ENCODE measurements around the gene RMDN2. TPM values are rescaled to one million over a fixed set of nuclear protein-coding genes. Genes with fewer than 3 reads are reported as not detected.

The RMDN2 gene
- total RNA-seq, 5 donors from 2014 or later (not counting 1 experiment from before 2014, with no cell fraction given): 2.4 to 5.0 (median 3.5) TPM

DNA sequence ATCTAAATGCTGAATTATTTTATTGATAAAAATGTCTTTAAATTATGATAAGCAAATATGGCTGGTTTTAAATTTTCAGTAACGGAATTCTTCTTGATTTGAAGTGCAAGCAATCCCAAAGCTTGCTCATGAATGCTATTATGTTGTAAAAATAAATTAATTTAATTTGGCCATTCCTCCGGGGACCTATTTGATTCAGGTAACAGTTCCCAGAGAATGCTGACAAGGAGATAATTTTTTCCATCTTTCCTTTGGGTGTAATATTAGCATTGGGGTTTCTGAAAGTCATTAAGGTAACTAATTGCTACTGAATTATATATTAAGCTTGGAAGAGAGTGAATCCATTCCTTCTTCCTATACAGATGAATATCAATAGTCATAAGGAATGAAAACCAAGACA lies 12.5 kb upstream of the RMDN2 start:
- CTCF ChIA-PET: no interaction called here

DNA sequence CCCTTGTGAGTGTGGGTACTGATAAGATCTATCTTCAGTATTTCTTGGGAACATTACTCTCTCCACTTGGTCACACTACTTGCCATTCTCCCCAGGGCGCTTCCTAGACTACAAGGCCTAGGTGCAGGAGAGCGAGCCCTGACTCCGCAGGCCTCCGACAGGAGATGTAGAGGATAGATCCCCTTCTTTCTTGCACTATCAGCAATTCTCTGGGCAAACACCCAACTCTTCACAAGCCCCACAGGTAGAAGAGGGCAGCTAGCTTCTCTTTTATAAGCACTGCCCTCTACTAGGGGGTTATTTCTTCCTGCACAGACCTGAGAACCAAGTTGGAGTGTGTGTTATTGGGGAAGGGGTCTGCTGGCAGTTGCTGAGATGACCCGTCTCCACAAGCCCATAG lies 10.7 kb upstream of the RMDN2 start:
- no CpG with 5 or more reads among the region's 5 CpGs for WGBS (ENCODE audit: insufficient coverage)
- POLR2A ChIA-PET: no interaction called here
- H3K9me3 Mint-ChIP-seq: no peaks in the 10 kb centered on the region

More for the DNA sequence above, 12.5 kb upstream of the RMDN2 start:
- DNase-seq: no peak
- Histone ChIP-seq H3K36me3 (ENCODE audit: control insufficient read depth in 2 of 2, extremely low read depth in 1 of 2, insufficient read depth in 1 of 2, low read length in 1 of 2) (no peaks in the 10 kb centered on the region), H3K27me3 (replicated peaks in 1 of 2; ENCODE audit: control insufficient read depth in 2 of 2, extremely low read depth in 1 of 2, insufficient read depth in 2 of 2, low read length in 1 of 2) (peaks cover 0 to 5% of the 10 kb centered on the region in 2 experiments), H3K9me3 (no peaks in the 10 kb centered on the region), H3K4me1 (ENCODE audit: control insufficient read depth in 1 of 2, extremely low read depth in 1 of 2, insufficient read depth in 2 of 2, low read length in 2 of 2) (no peaks in the 10 kb centered on the region), H3K4me3 (ENCODE audit: control insufficient read depth in 1 of 2, extremely low read depth in 1 of 2, low read length in 1 of 2) (no peak overlapping the region), H3K27ac (ENCODE audit: low read length) (no peak overlapping the region)
- H3K36me3 Mint-ChIP-seq: no peaks in the 10 kb centered on the region
- H3K9me3 Mint-ChIP-seq: no peaks in the 10 kb centered on the region
- no CpG with 5 or more reads among the region's 2 CpGs for WGBS (ENCODE audit: insufficient coverage)
- no peak for ATAC-seq (replicated peaks in 1 of 4)
- H3K4me1 Mint-ChIP-seq: no peaks in the 10 kb centered on the region
- POLR2A ChIA-PET: no interaction called here
- no peak overlapping the region for H3K27ac Mint-ChIP-seq
- peaks cover 0 to 9% of the 10 kb centered on the region in 2 donors for H3K27me3 Mint-ChIP-seq
- H3K4me3 Mint-ChIP-seq: no peak overlapping the region

DNA sequence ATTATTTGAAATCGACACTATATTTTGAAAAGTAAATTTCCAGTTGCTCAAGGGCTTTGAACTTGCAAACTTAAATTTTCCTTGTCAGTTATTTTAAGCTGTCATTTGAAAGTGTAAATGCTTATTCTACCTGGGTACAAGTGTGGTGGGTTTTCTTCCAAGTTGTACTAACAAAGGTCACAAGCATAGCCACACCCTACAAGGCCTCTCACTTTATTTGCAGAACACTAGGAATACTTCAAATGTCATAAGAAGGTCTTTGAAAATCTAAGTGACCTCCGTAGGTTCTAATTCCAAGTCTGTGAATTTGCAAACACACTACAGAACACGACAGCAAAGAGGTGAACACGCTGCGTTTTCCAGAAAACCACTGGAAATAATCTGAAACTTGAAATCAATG lies 9.3 kb upstream of the RMDN2 start:
- Histone ChIP-seq H3K27ac (ENCODE audit: low read length) (no peak overlapping the region), H3K27me3 (replicated peaks in 1 of 2; ENCODE audit: control insufficient read depth in 2 of 2, extremely low read depth in 1 of 2, insufficient read depth in 2 of 2, low read length in 1 of 2) (peaks cover 0 to 5% of the 10 kb centered on the region in 2 experiments), H3K4me3 (ENCODE audit: control insufficient read depth in 1 of 2, extremely low read depth in 1 of 2, low read length in 1 of 2) (no peak overlapping the region), H3K4me1 (ENCODE audit: control insufficient read depth in 1 of 2, extremely low read depth in 1 of 2, insufficient read depth in 2 of 2, low read length in 2 of 2) (no peaks in the 10 kb centered on the region), H3K9me3 (no peaks in the 10 kb centered on the region), H3K36me3 (ENCODE audit: control insufficient read depth in 2 of 2, extremely low read depth in 1 of 2, insufficient read depth in 1 of 2, low read length in 1 of 2) (no peaks in the 10 kb centered on the region)
- peaks cover 12 to 18% of the 10 kb centered on the region in 2 donors for H3K27me3 Mint-ChIP-seq
- no peak overlapping the region for H3K4me3 Mint-ChIP-seq
- no peaks in the 10 kb centered on the region for H3K9me3 Mint-ChIP-seq
- ATAC-seq (replicated peaks in 1 of 4) (no peak), DNase-seq (no peak)
- H3K4me1 Mint-ChIP-seq: no peaks in the 10 kb centered on the region
- CTCF ChIA-PET: no interaction called here
- POLR2A ChIA-PET: interaction anchor here in 1 of 2 donors (0.6 kb wide), 1 partner anchor 109 kb away, joined by 4 read pairs; no protein-coding TSS in a partner anchor
- WGBS (ENCODE audit: insufficient coverage): no CpG with 5 or more reads among the region's 5 CpGs
- no peaks in the 10 kb centered on the region for H3K36me3 Mint-ChIP-seq
- H3K27ac Mint-ChIP-seq: no peak overlapping the region

More for the DNA sequence above, 10.7 kb upstream of the RMDN2 start:
- Histone ChIP-seq H3K4me1 (ENCODE audit: control insufficient read depth in 1 of 2, extremely low read depth in 1 of 2, insufficient read depth in 2 of 2, low read length in 2 of 2) (no peaks in the 10 kb centered on the region), H3K36me3 (ENCODE audit: control insufficient read depth in 2 of 2, extremely low read depth in 1 of 2, insufficient read depth in 1 of 2, low read length in 1 of 2) (no peaks in the 10 kb centered on the region), H3K27me3 (replicated peaks in 1 of 2; ENCODE audit: control insufficient read depth in 2 of 2, extremely low read depth in 1 of 2, insufficient read depth in 2 of 2, low read length in 1 of 2) (peaks cover 0 to 5% of the 10 kb centered on the region in 2 experiments), H3K27ac (ENCODE audit: low read length) (no peak overlapping the region), H3K9me3 (no peaks in the 10 kb centered on the region), H3K4me3 (ENCODE audit: control insufficient read depth in 1 of 2, extremely low read depth in 1 of 2, low read length in 1 of 2) (no peak overlapping the region)
- H3K27ac Mint-ChIP-seq: no peak overlapping the region
- H3K36me3 Mint-ChIP-seq: no peaks in the 10 kb centered on the region
- DNase-seq: no peak
- no peak for ATAC-seq (replicated peaks in 1 of 4)
- H3K4me3 Mint-ChIP-seq: no peak overlapping the region
- peaks cover 7 to 15% of the 10 kb centered on the region in 2 donors for H3K27me3 Mint-ChIP-seq
- CTCF ChIA-PET: no interaction called here
- no peaks in the 10 kb centered on the region for H3K4me1 Mint-ChIP-seq

DNA sequence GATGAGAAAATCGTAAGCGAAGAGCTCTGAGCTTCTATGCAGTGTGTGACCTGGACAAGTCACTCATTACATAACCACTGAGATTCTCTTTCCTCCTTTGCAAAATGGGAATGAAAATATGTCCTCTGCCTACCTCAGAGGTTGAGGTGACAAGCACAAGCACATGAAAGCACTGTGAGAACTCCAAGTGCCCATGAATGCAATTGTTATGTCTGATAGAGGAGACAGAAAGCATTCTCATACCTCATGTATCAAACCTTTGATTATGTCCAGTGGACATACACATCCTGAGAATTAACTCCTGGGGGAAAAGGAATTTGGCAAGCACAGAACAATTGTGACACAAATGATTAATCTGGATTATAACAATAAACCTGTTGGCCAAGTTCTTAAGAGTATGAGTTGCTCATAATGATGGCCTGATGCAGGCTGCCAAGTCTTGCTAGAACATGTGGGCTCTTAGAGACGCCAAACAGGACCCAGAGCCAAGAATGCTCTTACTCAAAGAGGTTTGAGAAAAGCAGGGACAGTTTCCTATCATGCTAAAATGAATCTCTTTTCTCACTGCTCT lies 8.5 kb upstream of the RMDN2 start:
- no peaks in the 10 kb centered on the region for H3K9me3 Mint-ChIP-seq
- POLR2A ChIA-PET: interaction anchor here in 1 of 2 donors (0.6 kb wide), 1 partner anchor 94 kb away, joined by 6 read pairs; no protein-coding TSS in a partner anchor
- ATAC-seq (replicated peaks in 1 of 4): no peak
- H3K36me3 Mint-ChIP-seq: no peaks in the 10 kb centered on the region
- peaks cover 12 to 18% of the 10 kb centered on the region in 2 donors for H3K27me3 Mint-ChIP-seq
- no peaks in the 10 kb centered on the region for H3K4me1 Mint-ChIP-seq
- H3K9me3 ChIP-seq: no peaks in the 10 kb centered on the region
- H3K36me3 ChIP-seq (ENCODE audit: control insufficient read depth in 2 of 2, extremely low read depth in 1 of 2, insufficient read depth in 1 of 2, low read length in 1 of 2): no peaks in the 10 kb centered on the region
- H3K4me3 Mint-ChIP-seq: no peak overlapping the region
- WGBS (ENCODE audit: insufficient coverage): no CpG with 5 or more reads among the region's 3 CpGs
- no peak overlapping the region for H3K27ac ChIP-seq (ENCODE audit: low read length)
- no peak for DNase-seq
- CTCF ChIA-PET: no interaction called here
- H3K4me3 ChIP-seq (ENCODE audit: control insufficient read depth in 1 of 2, extremely low read depth in 1 of 2, low read length in 1 of 2): no peak overlapping the region
- H3K27me3 ChIP-seq (replicated peaks in 1 of 2; ENCODE audit: control insufficient read depth in 2 of 2, extremely low read depth in 1 of 2, insufficient read depth in 2 of 2, low read length in 1 of 2): peaks cover 0 to 5% of the 10 kb centered on the region in 2 experiments
- H3K27ac Mint-ChIP-seq: no peak overlapping the region
- H3K4me1 ChIP-seq (ENCODE audit: control insufficient read depth in 1 of 2, extremely low read depth in 1 of 2, insufficient read depth in 2 of 2, low read length in 2 of 2): no peaks in the 10 kb centered on the region

DNA sequence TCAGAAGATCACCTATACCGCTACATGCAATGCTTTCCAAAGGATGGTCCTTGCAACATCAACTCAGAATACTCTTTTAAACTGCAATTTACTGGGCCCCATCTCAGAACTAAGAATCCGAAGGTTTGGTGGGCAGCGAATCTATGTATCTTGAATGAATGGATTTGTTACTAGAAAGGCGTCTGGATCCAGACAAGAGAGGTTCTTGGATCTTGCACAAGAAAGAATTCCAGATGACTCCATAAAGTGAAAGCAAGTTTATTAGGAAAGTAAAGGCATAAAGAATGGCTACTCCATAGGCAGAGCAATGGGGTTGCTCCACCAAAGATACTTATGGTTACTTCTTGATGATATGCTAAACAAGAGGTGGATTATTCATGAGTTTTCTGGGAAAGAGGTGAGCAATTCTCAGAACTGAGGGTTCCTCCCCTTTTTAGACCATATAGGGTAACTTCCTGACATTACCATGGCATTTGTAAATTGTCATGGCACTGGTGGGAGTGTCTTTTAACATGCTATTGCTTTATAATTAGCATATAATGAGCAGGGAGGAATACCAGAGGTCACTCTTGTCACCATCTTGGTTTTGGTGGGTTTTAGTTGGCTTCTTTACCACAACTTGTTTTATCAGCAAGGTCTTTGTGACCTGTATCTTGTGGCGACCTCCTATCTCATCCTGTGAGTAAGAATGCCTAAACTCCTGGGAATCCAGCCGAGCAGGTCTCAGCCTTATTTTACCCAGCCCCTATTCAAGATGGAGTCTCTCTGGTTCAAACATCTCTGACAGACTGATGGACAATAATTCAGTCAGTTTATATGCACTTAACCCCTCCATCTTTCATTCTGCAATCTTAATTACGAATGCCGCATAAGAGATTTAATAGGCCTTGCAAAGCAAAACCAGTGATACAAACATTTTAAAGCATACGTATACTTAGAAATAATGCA lies 7.5 kb upstream of the RMDN2 start:
- no peaks in the 10 kb centered on the region for H3K36me3 ChIP-seq (ENCODE audit: control insufficient read depth in 2 of 2, extremely low read depth in 1 of 2, insufficient read depth in 1 of 2, low read length in 1 of 2)
- H3K9me3 ChIP-seq: no peaks in the 10 kb centered on the region
- peaks cover 0 to 5% of the 10 kb centered on the region in 2 experiments for H3K27me3 ChIP-seq (replicated peaks in 1 of 2; ENCODE audit: control insufficient read depth in 2 of 2, extremely low read depth in 1 of 2, insufficient read depth in 2 of 2, low read length in 1 of 2)
- no peak overlapping the region for H3K4me3 ChIP-seq (ENCODE audit: control insufficient read depth in 1 of 2, extremely low read depth in 1 of 2, low read length in 1 of 2)
- Mint-ChIP-seq H3K36me3 (no peaks in the 10 kb centered on the region), H3K9me3 (no peaks in the 10 kb centered on the region), H3K4me1 (peaks cover 0 to 4% (median 0%) of the 10 kb centered on the region in 3 donors), H3K27ac (no peak overlapping the region), H3K4me3 (no peak overlapping the region), H3K27me3 (peaks cover 12 to 18% of the 10 kb centered on the region in 2 donors)
- CTCF ChIA-PET: no interaction called here
- H3K4me1 ChIP-seq (ENCODE audit: control insufficient read depth in 1 of 2, extremely low read depth in 1 of 2, insufficient read depth in 2 of 2, low read length in 2 of 2): no peaks in the 10 kb centered on the region
- DNase-seq (no peak), ATAC-seq (replicated peaks in 1 of 4) (no peak)
- POLR2A ChIA-PET: no interaction called here
- no peak overlapping the region for H3K27ac ChIP-seq (ENCODE audit: low read length)
- 100% methylated on average over 1 of the region's 9 CpGs for WGBS (ENCODE audit: insufficient coverage)

DNA sequence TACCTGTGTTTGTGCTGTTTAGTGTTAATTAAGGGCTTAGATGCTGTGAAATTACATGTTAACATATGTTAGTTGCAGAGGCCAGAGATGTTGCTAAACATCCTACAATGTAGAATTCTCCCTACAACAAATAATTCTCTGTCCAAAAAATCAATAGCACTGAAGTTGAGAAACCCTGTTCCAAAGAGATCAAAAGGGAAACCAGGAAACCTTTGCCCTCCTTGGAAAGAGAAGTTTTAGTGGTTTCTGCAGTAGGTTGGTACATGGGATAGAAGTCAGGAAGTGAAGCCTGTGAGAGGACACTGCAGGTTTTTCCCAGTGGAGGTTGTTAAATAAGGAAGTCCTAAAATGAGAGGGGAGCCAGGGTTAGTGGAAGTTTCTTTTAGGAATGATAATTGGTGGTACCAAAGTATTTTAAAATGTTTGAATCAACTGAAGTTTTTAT lies 6.3 kb upstream of the RMDN2 start:
- H3K27ac Mint-ChIP-seq: no peak overlapping the region
- ChIA-PET POLR2A (no interaction called here), CTCF (no interaction called here)
- H3K4me1 ChIP-seq (ENCODE audit: control insufficient read depth in 1 of 2, extremely low read depth in 1 of 2, insufficient read depth in 2 of 2, low read length in 2 of 2): no peaks in the 10 kb centered on the region
- H3K27ac ChIP-seq (ENCODE audit: low read length): no peak overlapping the region
- peaks cover 0 to 4% (median 0%) of the 10 kb centered on the region in 3 donors for H3K4me1 Mint-ChIP-seq
- H3K36me3 ChIP-seq (ENCODE audit: control insufficient read depth in 2 of 2, extremely low read depth in 1 of 2, insufficient read depth in 1 of 2, low read length in 1 of 2): no peaks in the 10 kb centered on the region
- peaks cover 0 to 5% of the 10 kb centered on the region in 2 experiments for H3K27me3 ChIP-seq (replicated peaks in 1 of 2; ENCODE audit: control insufficient read depth in 2 of 2, extremely low read depth in 1 of 2, insufficient read depth in 2 of 2, low read length in 1 of 2)
- peaks cover 12 to 13% of the 10 kb centered on the region in 2 donors for H3K27me3 Mint-ChIP-seq
- no peaks in the 10 kb centered on the region for H3K9me3 ChIP-seq
- H3K9me3 Mint-ChIP-seq: no peaks in the 10 kb centered on the region
- ATAC-seq (replicated peaks in 1 of 4) (no peak), DNase-seq (no peak)
- no peaks in the 10 kb centered on the region for H3K36me3 Mint-ChIP-seq
- H3K4me3 ChIP-seq (ENCODE audit: control insufficient read depth in 1 of 2, extremely low read depth in 1 of 2, low read length in 1 of 2): no peak overlapping the region
- no peak overlapping the region for H3K4me3 Mint-ChIP-seq

Data from T-cell (primary cell).